GM23338 (cell line): Measurements from ENCODE around the gene GJB5. TPM values are rescaled to one million over a fixed set of nuclear protein-coding genes. Genes with fewer than 3 reads are reported as not detected.

Experiments used
- ATAC-seq: fragments of 200-7000 bp; cut with Tn5 transposase; 3 replicates; pipeline ENCODE4 v1.9.1; 2020
- DNase-seq: peaks from one replicate; pipeline ENCODE4 v3.0.0-alpha.2; 2015; ENCODE audit warnings: low spot score
- H2AFZ ChIP-seq: fragments of 200-600 bp; sonication (generic); 2 replicates; pipeline ENCODE4 v1.8.0; 2016; ENCODE audit warnings: antibody characterized with exemption, mild to moderate bottlenecking, moderate library complexity
- H3F3A ChIP-seq: fragments of 200-600 bp; sonication (generic); replicated peaks from 2 replicates; pipeline ENCODE4 v1.8.0; 2017; ENCODE audit warnings: antibody characterized with exemption, mixed run types, low read depth
- H3K27ac ChIP-seq: fragments of 200-600 bp; sonication (generic); 2 replicates; pipeline ENCODE4 v1.6.1; 2016; ENCODE audit warnings: low read depth
- H3K27me3 ChIP-seq: fragments of 200-600 bp; sonication (generic); 2 replicates; pipeline ENCODE4 v1.8.0; 2016; ENCODE audit warnings: mild to moderate bottlenecking, mixed run types, moderate library complexity; ENCODE audit not compliant: insufficient read depth
- H3K36me3 ChIP-seq: fragments of 200-600 bp; sonication (generic); 2 replicates; pipeline ENCODE4 v1.8.0; 2016; ENCODE audit warnings: mild to moderate bottlenecking; ENCODE audit not compliant: insufficient read depth
- H3K4me1 ChIP-seq: fragments of 200-600 bp; sonication (generic); 2 replicates; pipeline ENCODE4 v1.8.0; 2016; ENCODE audit warnings: mild to moderate bottlenecking, moderate library complexity; ENCODE audit not compliant: insufficient read depth
- H3K4me2 ChIP-seq: fragments of 200-600 bp; sonication (generic); 2 replicates; pipeline ENCODE4 v1.7.1; 2017; ENCODE audit warnings: mixed run types
- H3K4me3 ChIP-seq: fragments of 200-600 bp; sonication (generic); 2 replicates; pipeline ENCODE4 v1.6.1; 2016; ENCODE audit warnings: mixed run types
- H3K79me2 ChIP-seq: fragments of 200-600 bp; sonication (generic); replicated peaks from 2 replicates; pipeline ENCODE4 v1.8.0; 2017; ENCODE audit warnings: mild to moderate bottlenecking; ENCODE audit not compliant: insufficient read depth
- H3K9me2 ChIP-seq: fragments of 200-600 bp; sonication (generic); 2 replicates; pipeline ENCODE4 v1.8.0; 2017; ENCODE audit not compliant: insufficient read depth
- H4K20me1 ChIP-seq: fragments of 200-600 bp; sonication (generic); replicated peaks from 2 replicates; pipeline ENCODE4 v1.8.0; 2017; ENCODE audit warnings: mild to moderate bottlenecking; ENCODE audit not compliant: insufficient read depth
- H3K27ac Mint-ChIP-seq: 2 replicates; pipeline ENCODE4 v1.8.0; 2020; ENCODE audit warnings: inconsistent platforms, mild to moderate bottlenecking, moderate library complexity, mixed read lengths
- H3K27me3 Mint-ChIP-seq: 3 replicates; pipeline ENCODE4 v1.8.0; 2022; ENCODE audit warnings: low read depth, mild to moderate bottlenecking, moderate library complexity, mixed read lengths, inconsistent platforms; ENCODE audit not compliant: insufficient read depth, poor library complexity
- H3K36me3 Mint-ChIP-seq: 3 replicates; pipeline ENCODE4 v1.8.0; 2021; ENCODE audit warnings: low read depth, mild to moderate bottlenecking, inconsistent platforms, moderate library complexity, mixed read lengths
- H3K4me1 Mint-ChIP-seq: 3 replicates; pipeline ENCODE4 v1.8.0; 2020; ENCODE audit warnings: mild to moderate bottlenecking, inconsistent platforms, mixed read lengths
- H3K4me3 Mint-ChIP-seq: 3 replicates; pipeline ENCODE4 v1.8.0; 2021; ENCODE audit warnings: moderate library complexity, mild to moderate bottlenecking, inconsistent platforms, mixed read lengths
- H3K9me3 Mint-ChIP-seq: 3 replicates; pipeline ENCODE4 v1.8.0; 2020; ENCODE audit warnings: moderate library complexity, mild to moderate bottlenecking, inconsistent platforms, mixed read lengths
- CREB1 ChIP-seq: fragments of 250-450 bp; sonication (Bioruptor Pico); IDR thresholded peaks from 2 replicates; pipeline ENCODE4 v1.5.0; 2020; ENCODE audit warnings: low read depth, mild to moderate bottlenecking, moderate library complexity
- EZH2 ChIP-seq: fragments of 200-600 bp; sonication (generic); IDR thresholded peaks from one replicate; pipeline ENCODE4 v1.8.0; 2017; ENCODE audit warnings: antibody characterized with exemption, mild to moderate bottlenecking, low read depth; ENCODE audit not compliant: unreplicated experiment
- EZH2phosphoT487 ChIP-seq: fragments of 200-600 bp; sonication (generic); IDR thresholded peaks from one replicate; pipeline ENCODE4 v1.8.1; 2018; ENCODE audit warnings: antibody characterized with exemption; ENCODE audit not compliant: unreplicated experiment
- JUNB ChIP-seq: IDR thresholded peaks from one replicate; pipeline ENCODE4 v1.6.1; 2016; ENCODE audit warnings: antibody characterized with exemption; ENCODE audit not compliant: unreplicated experiment
- NANOG ChIP-seq: IDR thresholded peaks from 2 replicates; pipeline ENCODE4 v1.6.1; 2016; ENCODE audit warnings: antibody characterized with exemption, borderline replicate concordance
- POLR2AphosphoS5 ChIP-seq: IDR thresholded peaks from 2 replicates; pipeline ENCODE4 v1.6.1; 2016; ENCODE audit warnings: antibody characterized with exemption, low read depth
- STAT1 ChIP-seq: IDR thresholded peaks from one replicate; pipeline ENCODE4 v1.6.1; 2016; ENCODE audit warnings: antibody characterized with exemption; ENCODE audit not compliant: unreplicated experiment
- ZNF114 ChIP-seq: fragments of 250-450 bp; sonication (Bioruptor Pico); IDR thresholded peaks from 2 replicates; pipeline ENCODE4 v1.5.0; 2020; ENCODE audit warnings: mild to moderate bottlenecking, moderate library complexity
- polyA plus RNA-seq: library from polyadenylated mRNA; unstranded; fragments of >200 nt; fragmentation: Nextera tagmentation; extraction: Ambion mirVana; gene quantifications from 2 replicates; pipeline ENCODE4 v1.2.1, GENCODE V29; 2016
- total RNA-seq: library from RNA; depleted of rRNA; stranded (reverse); fragments of >200 nt; shearing (Covaris generic); gene quantifications from 2 replicates; pipeline ENCODE4 v1.2.3, GENCODE V29; 2014
- TF ChIP-seq, protein P1 (sequence below): IDR thresholded peaks from one replicate; pipeline ENCODE4 v1.6.1; 2018; ENCODE audit warnings: antibody characterized with exemption; ENCODE audit not compliant: unreplicated experiment
- TF ChIP-seq, protein P2 (sequence below): IDR thresholded peaks from 2 replicates; pipeline ENCODE4 v1.6.1; 2016; ENCODE audit warnings: antibody characterized with exemption
- TF ChIP-seq, protein P3 (sequence below), 2 experiments: fragments of 200-600 bp in 1 of 2; sonication (generic) in 1 of 2; conservative IDR thresholded peaks; 2 replicates each; pipeline versions ENCODE4 v1.5.1 to v1.6.1; 2016 to 2017; ENCODE audit warnings: antibody characterized with exemption in 2 of 2, low read depth in 2 of 2, mild to moderate bottlenecking in 2 of 2, moderate library complexity in 1 of 2
- TF ChIP-seq, protein P4 (sequence below): fragments of 250-450 bp; sonication (Bioruptor Pico); IDR thresholded peaks from 2 replicates; pipeline ENCODE4 v1.5.0; 2020; ENCODE audit warnings: mild to moderate bottlenecking, moderate library complexity

Gene GJB5
- total and polyA plus RNA-seq, 2 experiments from 2014 or later = 1.4 TPM; not detected in 1

DNA sequence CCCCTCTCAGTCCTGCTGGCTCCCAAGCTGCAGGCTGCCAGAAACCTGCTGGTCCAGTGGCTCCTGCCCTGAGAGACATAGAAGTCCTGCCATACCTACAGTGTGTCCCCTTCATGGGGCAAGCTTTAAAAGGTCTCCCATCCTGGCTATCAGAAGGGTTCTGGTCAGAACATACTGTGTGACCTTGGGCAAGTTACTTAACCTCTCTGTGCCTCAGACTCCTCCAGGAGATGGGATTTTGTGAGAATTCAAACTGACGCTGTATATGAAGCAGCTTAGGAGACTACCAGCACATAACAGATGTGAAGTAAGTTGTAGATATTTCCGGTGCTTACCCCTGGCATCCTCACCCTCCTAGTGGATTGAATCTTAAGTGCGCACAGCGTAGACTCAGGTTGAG is 8.7 kb upstream of the GJB5 start:
- no peak overlapping the region for H3K27ac ChIP-seq
- H3K4me3 Mint-ChIP-seq = no peak overlapping the region
- no peaks in the 10 kb centered on the region for H3K36me3 ChIP-seq
- DNase-seq (no peak), ATAC-seq (no peak)
- no peaks in the 10 kb centered on the region for H3K79me2 ChIP-seq
- no peaks in the 10 kb centered on the region; the same call in 2 of the 3 replicates for H3K9me3 Mint-ChIP-seq
- H3K4me2 ChIP-seq = no peak overlapping the region
- H3K4me1 ChIP-seq = 0 out of 2 replicates have a peak, but pooled peaks cover 3% of the 10 kb centered on the region
- H3K36me3 Mint-ChIP-seq = no peaks in the 10 kb centered on the region
- H3K9me2 ChIP-seq = 0 out of 2 replicates have a peak, but pooled peaks cover 4% of the 10 kb centered on the region
- no peak overlapping the region for H2AFZ ChIP-seq
- no peak overlapping the region for H3K4me3 ChIP-seq
- H4K20me1 ChIP-seq = no peaks in the 10 kb centered on the region
- H3F3A ChIP-seq = no peaks in the 10 kb centered on the region
- H3K27me3 ChIP-seq = no peaks in the 10 kb centered on the region
- H3K4me1 Mint-ChIP-seq = peaks cover 14% of the 10 kb centered on the region
- H3K27ac Mint-ChIP-seq = no peak overlapping the region
- peaks cover 5% of the 10 kb centered on the region for H3K27me3 Mint-ChIP-seq
- TF ChIP-seq NANOG = no peak
- no peak for TF ChIP-seq POLR2AphosphoS5
- TF ChIP-seq, protein P1, sequence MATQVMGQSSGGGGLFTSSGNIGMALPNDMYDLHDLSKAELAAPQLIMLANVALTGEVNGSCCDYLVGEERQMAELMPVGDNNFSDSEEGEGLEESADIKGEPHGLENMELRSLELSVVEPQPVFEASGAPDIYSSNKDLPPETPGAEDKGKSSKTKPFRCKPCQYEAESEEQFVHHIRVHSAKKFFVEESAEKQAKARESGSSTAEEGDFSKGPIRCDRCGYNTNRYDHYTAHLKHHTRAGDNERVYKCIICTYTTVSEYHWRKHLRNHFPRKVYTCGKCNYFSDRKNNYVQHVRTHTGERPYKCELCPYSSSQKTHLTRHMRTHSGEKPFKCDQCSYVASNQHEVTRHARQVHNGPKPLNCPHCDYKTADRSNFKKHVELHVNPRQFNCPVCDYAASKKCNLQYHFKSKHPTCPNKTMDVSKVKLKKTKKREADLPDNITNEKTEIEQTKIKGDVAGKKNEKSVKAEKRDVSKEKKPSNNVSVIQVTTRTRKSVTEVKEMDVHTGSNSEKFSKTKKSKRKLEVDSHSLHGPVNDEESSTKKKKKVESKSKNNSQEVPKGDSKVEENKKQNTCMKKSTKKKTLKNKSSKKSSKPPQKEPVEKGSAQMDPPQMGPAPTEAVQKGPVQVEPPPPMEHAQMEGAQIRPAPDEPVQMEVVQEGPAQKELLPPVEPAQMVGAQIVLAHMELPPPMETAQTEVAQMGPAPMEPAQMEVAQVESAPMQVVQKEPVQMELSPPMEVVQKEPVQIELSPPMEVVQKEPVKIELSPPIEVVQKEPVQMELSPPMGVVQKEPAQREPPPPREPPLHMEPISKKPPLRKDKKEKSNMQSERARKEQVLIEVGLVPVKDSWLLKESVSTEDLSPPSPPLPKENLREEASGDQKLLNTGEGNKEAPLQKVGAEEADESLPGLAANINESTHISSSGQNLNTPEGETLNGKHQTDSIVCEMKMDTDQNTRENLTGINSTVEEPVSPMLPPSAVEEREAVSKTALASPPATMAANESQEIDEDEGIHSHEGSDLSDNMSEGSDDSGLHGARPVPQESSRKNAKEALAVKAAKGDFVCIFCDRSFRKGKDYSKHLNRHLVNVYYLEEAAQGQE = no peak
- TF ChIP-seq, protein P2, sequence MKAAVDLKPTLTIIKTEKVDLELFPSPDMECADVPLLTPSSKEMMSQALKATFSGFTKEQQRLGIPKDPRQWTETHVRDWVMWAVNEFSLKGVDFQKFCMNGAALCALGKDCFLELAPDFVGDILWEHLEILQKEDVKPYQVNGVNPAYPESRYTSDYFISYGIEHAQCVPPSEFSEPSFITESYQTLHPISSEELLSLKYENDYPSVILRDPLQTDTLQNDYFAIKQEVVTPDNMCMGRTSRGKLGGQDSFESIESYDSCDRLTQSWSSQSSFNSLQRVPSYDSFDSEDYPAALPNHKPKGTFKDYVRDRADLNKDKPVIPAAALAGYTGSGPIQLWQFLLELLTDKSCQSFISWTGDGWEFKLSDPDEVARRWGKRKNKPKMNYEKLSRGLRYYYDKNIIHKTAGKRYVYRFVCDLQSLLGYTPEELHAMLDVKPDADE = no peak
- TF ChIP-seq EZH2phosphoT487 = no peak
- TF ChIP-seq, protein P3, sequence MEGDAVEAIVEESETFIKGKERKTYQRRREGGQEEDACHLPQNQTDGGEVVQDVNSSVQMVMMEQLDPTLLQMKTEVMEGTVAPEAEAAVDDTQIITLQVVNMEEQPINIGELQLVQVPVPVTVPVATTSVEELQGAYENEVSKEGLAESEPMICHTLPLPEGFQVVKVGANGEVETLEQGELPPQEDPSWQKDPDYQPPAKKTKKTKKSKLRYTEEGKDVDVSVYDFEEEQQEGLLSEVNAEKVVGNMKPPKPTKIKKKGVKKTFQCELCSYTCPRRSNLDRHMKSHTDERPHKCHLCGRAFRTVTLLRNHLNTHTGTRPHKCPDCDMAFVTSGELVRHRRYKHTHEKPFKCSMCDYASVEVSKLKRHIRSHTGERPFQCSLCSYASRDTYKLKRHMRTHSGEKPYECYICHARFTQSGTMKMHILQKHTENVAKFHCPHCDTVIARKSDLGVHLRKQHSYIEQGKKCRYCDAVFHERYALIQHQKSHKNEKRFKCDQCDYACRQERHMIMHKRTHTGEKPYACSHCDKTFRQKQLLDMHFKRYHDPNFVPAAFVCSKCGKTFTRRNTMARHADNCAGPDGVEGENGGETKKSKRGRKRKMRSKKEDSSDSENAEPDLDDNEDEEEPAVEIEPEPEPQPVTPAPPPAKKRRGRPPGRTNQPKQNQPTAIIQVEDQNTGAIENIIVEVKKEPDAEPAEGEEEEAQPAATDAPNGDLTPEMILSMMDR (conservative IDR thresholded peaks at IDR 0.05; ENCODE audit: low read depth in 2 of 2) = no peak
- TF ChIP-seq JUNB = no peak
- no peak for TF ChIP-seq ZNF114
- no peak for TF ChIP-seq STAT1
- no peak for TF ChIP-seq EZH2
- no peak for TF ChIP-seq CREB1 (CRISPR knock-in tag)
- TF ChIP-seq, protein P4, sequence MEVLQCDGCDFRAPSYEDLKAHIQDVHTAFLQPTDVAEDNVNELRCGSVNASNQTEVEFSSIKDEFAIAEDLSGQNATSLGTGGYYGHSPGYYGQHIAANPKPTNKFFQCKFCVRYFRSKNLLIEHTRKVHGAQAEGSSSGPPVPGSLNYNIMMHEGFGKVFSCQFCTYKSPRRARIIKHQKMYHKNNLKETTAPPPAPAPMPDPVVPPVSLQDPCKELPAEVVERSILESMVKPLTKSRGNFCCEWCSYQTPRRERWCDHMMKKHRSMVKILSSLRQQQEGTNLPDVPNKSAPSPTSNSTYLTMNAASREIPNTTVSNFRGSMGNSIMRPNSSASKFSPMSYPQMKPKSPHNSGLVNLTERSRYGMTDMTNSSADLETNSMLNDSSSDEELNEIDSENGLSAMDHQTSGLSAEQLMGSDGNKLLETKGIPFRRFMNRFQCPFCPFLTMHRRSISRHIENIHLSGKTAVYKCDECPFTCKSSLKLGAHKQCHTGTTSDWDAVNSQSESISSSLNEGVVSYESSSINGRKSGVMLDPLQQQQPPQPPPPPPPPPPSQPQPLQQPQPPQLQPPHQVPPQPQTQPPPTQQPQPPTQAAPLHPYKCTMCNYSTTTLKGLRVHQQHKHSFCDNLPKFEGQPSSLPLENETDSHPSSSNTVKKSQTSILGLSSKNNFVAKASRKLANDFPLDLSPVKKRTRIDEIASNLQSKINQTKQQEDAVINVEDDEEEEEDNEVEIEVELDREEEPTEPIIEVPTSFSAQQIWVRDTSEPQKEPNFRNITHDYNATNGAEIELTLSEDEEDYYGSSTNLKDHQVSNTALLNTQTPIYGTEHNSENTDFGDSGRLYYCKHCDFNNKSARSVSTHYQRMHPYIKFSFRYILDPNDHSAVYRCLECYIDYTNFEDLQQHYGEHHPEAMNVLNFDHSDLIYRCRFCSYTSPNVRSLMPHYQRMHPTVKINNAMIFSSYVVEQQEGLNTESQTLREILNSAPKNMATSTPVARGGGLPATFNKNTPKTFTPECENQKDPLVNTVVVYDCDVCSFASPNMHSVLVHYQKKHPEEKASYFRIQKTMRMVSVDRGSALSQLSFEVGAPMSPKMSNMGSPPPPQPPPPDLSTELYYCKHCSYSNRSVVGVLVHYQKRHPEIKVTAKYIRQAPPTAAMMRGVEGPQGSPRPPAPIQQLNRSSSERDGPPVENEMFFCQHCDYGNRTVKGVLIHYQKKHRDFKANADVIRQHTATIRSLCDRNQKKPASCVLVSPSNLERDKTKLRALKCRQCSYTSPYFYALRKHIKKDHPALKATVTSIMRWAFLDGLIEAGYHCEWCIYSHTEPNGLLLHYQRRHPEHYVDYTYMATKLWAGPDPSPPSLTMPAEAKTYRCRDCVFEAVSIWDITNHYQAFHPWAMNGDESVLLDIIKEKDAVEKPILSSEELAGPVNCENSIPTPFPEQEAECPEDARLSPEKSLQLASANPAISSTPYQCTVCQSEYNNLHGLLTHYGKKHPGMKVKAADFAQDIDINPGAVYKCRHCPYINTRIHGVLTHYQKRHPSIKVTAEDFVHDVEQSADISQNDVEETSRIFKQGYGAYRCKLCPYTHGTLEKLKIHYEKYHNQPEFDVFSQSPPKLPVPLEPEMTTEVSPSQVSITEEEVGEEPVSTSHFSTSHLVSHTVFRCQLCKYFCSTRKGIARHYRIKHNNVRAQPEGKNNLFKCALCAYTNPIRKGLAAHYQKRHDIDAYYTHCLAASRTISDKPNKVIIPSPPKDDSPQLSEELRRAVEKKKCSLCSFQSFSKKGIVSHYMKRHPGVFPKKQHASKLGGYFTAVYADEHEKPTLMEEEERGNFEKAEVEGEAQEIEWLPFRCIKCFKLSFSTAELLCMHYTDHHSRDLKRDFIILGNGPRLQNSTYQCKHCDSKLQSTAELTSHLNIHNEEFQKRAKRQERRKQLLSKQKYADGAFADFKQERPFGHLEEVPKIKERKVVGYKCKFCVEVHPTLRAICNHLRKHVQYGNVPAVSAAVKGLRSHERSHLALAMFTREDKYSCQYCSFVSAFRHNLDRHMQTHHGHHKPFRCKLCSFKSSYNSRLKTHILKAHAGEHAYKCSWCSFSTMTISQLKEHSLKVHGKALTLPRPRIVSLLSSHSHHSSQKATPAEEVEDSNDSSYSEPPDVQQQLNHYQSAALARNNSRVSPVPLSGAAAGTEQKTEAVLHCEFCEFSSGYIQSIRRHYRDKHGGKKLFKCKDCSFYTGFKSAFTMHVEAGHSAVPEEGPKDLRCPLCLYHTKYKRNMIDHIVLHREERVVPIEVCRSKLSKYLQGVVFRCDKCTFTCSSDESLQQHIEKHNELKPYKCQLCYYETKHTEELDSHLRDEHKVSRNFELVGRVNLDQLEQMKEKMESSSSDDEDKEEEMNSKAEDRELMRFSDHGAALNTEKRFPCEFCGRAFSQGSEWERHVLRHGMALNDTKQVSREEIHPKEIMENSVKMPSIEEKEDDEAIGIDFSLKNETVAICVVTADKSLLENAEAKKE (CRISPR knock-in tag) = no peak
